WI38 (cell line): Measurements from ENCODE around the gene EIF4B.

Experiments
- H3K4me3 ChIP-seq: 2 replicates; pipeline ENCODE4 v1.5.1; 2011; ENCODE audit warnings: low read depth, mild to moderate bottlenecking, control low read depth, low read length
- CTCF ChIP-seq: IDR thresholded peaks from 2 replicates; pipeline ENCODE4 v1.5.1; 2012; ENCODE audit warnings: low read depth, mild to moderate bottlenecking, control low read depth, low read length

The EIF4B gene

GRCh38 chr12:53062011-53062961 is 56.0 kb downstream of the EIF4B start:
- H3K4me3 ChIP-seq = no peak overlapping the region
- no peak for TF ChIP-seq CTCF

- H3K4me3 ChIP-seq = no peak overlapping the region
- TF ChIP-seq CTCF = no peak
These were observed 56.9 kb downstream of the EIF4B start for GRCh38 chr12:53062977-53063707.

- no peak for TF ChIP-seq CTCF
- H3K4me3 ChIP-seq = no peak overlapping the region
These were observed 57.7 kb downstream of the EIF4B start for GRCh38 chr12:53063708-53064612.

- TF ChIP-seq CTCF = no peak
- H3K4me3 ChIP-seq = no peak overlapping the region
These were observed 58.6 kb downstream of the EIF4B start for GRCh38 chr12:53064613-53065436.

GRCh38 chr12:53065470-53065869 is 59.2 kb downstream of the EIF4B start:
- no peak overlapping the region for H3K4me3 ChIP-seq
- TF ChIP-seq CTCF = no peak
